Prostate gland (tissue), 2 donors: Measurements from ENCODE around the gene POLD3. TPM values are rescaled to one million over a fixed set of nuclear protein-coding genes. Genes with fewer than 3 reads are reported as not detected.

Experiments
- DNase-seq: peaks from one replicate; pipeline ENCODE4 v3.0.0-alpha.2; 2019; ENCODE audit warnings: low spot score
- H3K27ac ChIP-seq, 2 donors: fragments of 200-600 bp; sonication (generic); 2 replicates each; pipeline ENCODE4 v1.5.1; 2017 to 2019
- H3K27me3 ChIP-seq: fragments of 200-600 bp; sonication (generic); replicated peaks from 2 replicates; pipeline ENCODE4 v1.5.1; 2019; ENCODE audit not compliant: insufficient read depth
- H3K36me3 ChIP-seq, 2 donors: fragments of 200-600 bp; sonication (generic); 1 replicate in 1 of 2; 2 replicates in 1 of 2; pipeline versions ENCODE4 v1.5.1 to v1.8.1; 2017 to 2019
- H3K4me1 ChIP-seq: fragments of 200-600 bp; sonication (generic); replicated peaks from 2 replicates; pipeline ENCODE4 v1.5.1; 2019
- H3K4me3 ChIP-seq, 2 donors: fragments of 200-600 bp; sonication (generic); 2 replicates each; pipeline ENCODE4 v1.5.1; 2017 to 2019
- H3K9me3 ChIP-seq: fragments of 200-600 bp; sonication (generic); 2 replicates; pipeline ENCODE4 v1.5.1; 2017
- CTCF ChIP-seq, 4 experiments: fragments of 200-600 bp in 2 of 4; fragments of 450-650 bp in 2 of 4; sonication (generic) in 2 of 4; IDR thresholded peaks; 1 replicate in 3 of 4; 2 replicates in 1 of 4; pipeline ENCODE4 v1.5.1; 2016 to 2019; ENCODE audit warnings: antibody characterized with exemption in 4 of 4, mild to moderate bottlenecking in 2 of 4, moderate library complexity in 2 of 4
- POLR2A ChIP-seq: fragments of 450-650 bp; IDR thresholded peaks from one replicate; pipeline ENCODE4 v1.6.1; 2016; ENCODE audit warnings: antibody characterized with exemption, mild to moderate bottlenecking
- POLR2AphosphoS5 ChIP-seq: sonication (generic); formaldehyde crosslinking; IDR thresholded peaks from one replicate; pipeline ENCODE4 v1.6.1; 2017; ENCODE audit warnings: antibody characterized with exemption
- WGBS: methylation state at CpG from one replicate; pipeline ENCODE4 v1.1.5; 2018; 5-methylcytosine and 5-hydroxymethylcytosine counted together
- intact Hi-C: fragments of 100-400 bp; cut with DNase I; formaldehyde crosslinking; loops from one replicate; pipeline ENCODE4 v1.14.2; 2022
- total RNA-seq, 2 donors: library from RNA; depleted of rRNA; stranded (reverse); fragments of >200 nt; gene quantifications; one replicate each; pipeline ENCODE4 v1.1.0, GENCODE V29; 2016

The POLD3 gene
- total RNA-seq, 2 donors from 2014 or later: 9.0 to 11.8 TPM

GRCh38 chr11:74663315-74663714 lies 70.9 kb downstream of the POLD3 start:
- no peak overlapping the region for H3K27ac ChIP-seq
- intact Hi-C loops: no loop called here
- no peak for TF ChIP-seq POLR2AphosphoS5
- TF ChIP-seq CTCF (IDR thresholded peaks at IDR 0.05): no peak
- no peak for TF ChIP-seq POLR2A
- no peaks in the 10 kb centered on the region for H3K9me3 ChIP-seq
- H3K36me3 ChIP-seq: no peaks in the 10 kb centered on the region
- no peaks in the 10 kb centered on the region for H3K4me1 ChIP-seq
- DNase-seq: no peak
- WGBS: 56% methylated on average over 1 of the region's 1 CpG
- H3K27me3 ChIP-seq: no peaks in the 10 kb centered on the region
- H3K4me3 ChIP-seq: no peak overlapping the region

- Histone ChIP-seq H3K27me3 (no peaks in the 10 kb centered on the region), H3K36me3 (no peaks in the 10 kb centered on the region), H3K27ac (no peak overlapping the region), H3K4me3 (no peak overlapping the region), H3K9me3 (no peaks in the 10 kb centered on the region), H3K4me1 (no peaks in the 10 kb centered on the region)
- intact Hi-C loops: no loop called here
- TF ChIP-seq CTCF (IDR thresholded peaks at IDR 0.05) (no peak), POLR2A (no peak), POLR2AphosphoS5 (no peak)
- 77% methylated on average over 17 of the region's 17 CpGs for WGBS
- DNase-seq: no peak
Observed at GRCh38 chr11:74669211-74670160, 77.1 kb downstream of the POLD3 start.

- H3K27ac ChIP-seq: no peak overlapping the region
- H3K4me3 ChIP-seq: no peak overlapping the region
- no peaks in the 10 kb centered on the region for H3K9me3 ChIP-seq
- no peak for DNase-seq
- H3K36me3 ChIP-seq: no peaks in the 10 kb centered on the region
- intact Hi-C loops: no loop called here
- WGBS: 95% methylated on average over 7 of the region's 7 CpGs
- no peaks in the 10 kb centered on the region for H3K27me3 ChIP-seq
- no peak for TF ChIP-seq POLR2A
- no peak for TF ChIP-seq POLR2AphosphoS5
- TF ChIP-seq CTCF (IDR thresholded peaks at IDR 0.05): no peak
- H3K4me1 ChIP-seq: no peaks in the 10 kb centered on the region
Observed at GRCh38 chr11:74670171-74670570, 77.8 kb downstream of the POLD3 start.

GRCh38 chr11:74671520-74672196 lies 79.3 kb downstream of the POLD3 start:
- TF ChIP-seq POLR2AphosphoS5: no peak
- TF ChIP-seq CTCF (IDR thresholded peaks at IDR 0.05): no peak
- TF ChIP-seq POLR2A: no peak
- H3K9me3 ChIP-seq: no peaks in the 10 kb centered on the region
- H3K4me3 ChIP-seq: no peak overlapping the region
- intact Hi-C loops: no loop called here
- DNase-seq: no peak
- H3K36me3 ChIP-seq: no peaks in the 10 kb centered on the region
- WGBS: 73% methylated on average over 10 of the region's 10 CpGs
- no peaks in the 10 kb centered on the region for H3K4me1 ChIP-seq
- no peaks in the 10 kb centered on the region for H3K27me3 ChIP-seq
- H3K27ac ChIP-seq: no peak overlapping the region
